B cell (primary cell): ENCODE measurements around the gene BRIP1.

Experiments used
- CTCF ChIP-seq: fragments of 200-600 bp; IDR thresholded peaks from one replicate; pipeline ENCODE4 v1.8.0; 2022; ENCODE audit warnings: antibody characterized with exemption, mild to moderate bottlenecking
- EZH2 ChIP-seq: IDR thresholded peaks from 2 replicates; pipeline ENCODE4 v1.6.1; 2012; ENCODE audit warnings: borderline replicate concordance, low read depth, mild to moderate bottlenecking, moderate library complexity, low read length; ENCODE audit not compliant: insufficient read depth, poor library complexity, severe bottlenecking

- TF ChIP-seq CTCF (no peak), EZH2 (no peak)
Observed at GRCh38 chr17:61699032-61699431, 164.3 kb downstream of the BRIP1 start.
